GM12891 (cell line): ENCODE measurements around the gene TBC1D1.

Experiments used
- SPI1 ChIP-seq: IDR thresholded peaks from 2 replicates; pipeline ENCODE4 v1.6.1; 2011; ENCODE audit warnings: low read depth, low read length, control low read depth
- TAF1 ChIP-seq: IDR thresholded peaks from 2 replicates; pipeline ENCODE4 v1.6.1; 2011; ENCODE audit warnings: low read depth, low read length, control low read depth

GRCh38 chr4:38102957-38103588, 212.2 kb downstream of the TBC1D1 start:
- TF ChIP-seq SPI1: no peak
- TF ChIP-seq TAF1: no peak
